ENCODE measurements around the gene HMGN5. TPM values are rescaled to one million over a fixed set of nuclear protein-coding genes. Genes with fewer than 3 reads are reported as not detected.

HMGN5 gene
- total RNA-seq, 1 donor from 2014 or later = 3.2 TPM

DNA sequence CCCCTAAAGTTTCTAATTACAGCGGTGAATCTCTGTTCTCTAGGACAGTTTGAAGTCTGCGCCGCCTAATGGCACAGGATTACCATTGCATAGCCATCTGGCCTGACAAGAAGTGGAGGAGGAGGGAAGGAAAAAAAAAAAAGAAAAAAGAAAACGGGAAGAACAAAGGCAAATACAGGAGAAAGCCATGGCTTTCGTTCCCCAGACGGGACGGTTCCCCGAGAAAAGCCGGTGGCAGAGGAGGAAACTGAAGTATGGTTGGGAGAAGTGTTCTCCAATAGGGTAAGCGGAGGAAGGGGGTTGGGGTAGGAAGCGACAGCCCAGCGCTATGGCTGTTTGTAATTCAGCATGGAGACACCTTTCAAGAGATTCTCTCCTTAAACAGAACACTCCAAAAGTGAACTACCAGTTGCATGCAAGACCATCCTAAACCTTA, 80.8 kb downstream of the HMGN5 start:
- DNase-seq (ENCODE audit: low spot score) = no peak

- no peak for DNase-seq (ENCODE audit: low spot score)
These were observed 81.3 kb downstream of the HMGN5 start for GRCh38 chrX:81120258-81120935.

GRCh38 chrX:81114757-81115156, 87.0 kb downstream of the HMGN5 start:
- DNase-seq (ENCODE audit: low spot score) = no peak

DNA sequence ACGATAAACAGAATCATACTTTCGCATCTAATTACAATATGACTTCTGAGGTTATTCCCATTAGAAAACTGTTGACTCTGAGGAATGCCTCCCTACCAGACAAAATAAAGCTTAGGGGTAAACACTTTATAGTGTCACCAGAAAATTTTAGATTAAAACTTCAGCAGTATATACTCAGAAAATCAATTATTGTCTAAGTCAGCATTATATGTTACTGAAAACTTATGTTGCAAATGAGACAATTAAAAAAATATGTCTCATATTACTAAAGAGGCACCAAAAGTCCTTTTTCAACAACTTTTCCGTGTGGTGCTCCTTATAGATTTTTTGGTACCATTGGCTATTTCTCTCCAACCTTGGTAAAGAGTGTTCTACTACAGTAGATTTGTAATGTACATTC, 91.4 kb downstream of the HMGN5 start:
- DNase-seq (ENCODE audit: low spot score) = no peak

GRCh38 chrX:81082649-81083048, 119.1 kb downstream of the HMGN5 start:
- no peak for DNase-seq (ENCODE audit: low spot score)

Other genes starting within 250 kb of the HMGN5 start
- 87.4 TPM for gene SH3BGRL, start 189 bp upstream of the HMGN5 start, total RNA-seq

Measured in mesenteric fat pad (tissue), 1 donor.